Adrenal gland (tissue), 12 donors: ENCODE results near the gene FBLL1. TPM values are rescaled to one million over a fixed set of nuclear protein-coding genes. Genes with fewer than 3 reads are reported as not detected.
"Not testable (repeated sequence)": the region's sequence is repeated elsewhere in the genome, so short reads cannot be mapped to it uniquely, and the experiment has no call there.

Experiments
- DNase-seq, 7 donors: peaks; one replicate each; pipeline ENCODE4 v3.0.0-alpha.2; 2019 to 2020
- H3K27ac ChIP-seq, 5 donors: fragments of 200-600 bp; sonication (generic) in 4 of 5; 1 replicate in 3 of 5; 2 replicates in 2 of 5; pipeline versions ENCODE4 v1.5.1 to v1.8.0; 2016 to 2020; ENCODE audit warnings: mild to moderate bottlenecking in 1 of 5
- H3K27me3 ChIP-seq: fragments of 200-600 bp; 2 replicates; pipeline ENCODE4 v1.8.0; 2021
- H3K36me3 ChIP-seq, 2 donors: fragments of 200-600 bp; replicated peaks in 1 of 2; 1 replicate in 1 of 2; 2 replicates in 1 of 2; pipeline versions ENCODE4 v1.5.1 to v1.8.0; 2018 to 2022
- H3K4me1 ChIP-seq, 2 donors: fragments of 200-600 bp; replicated peaks in 1 of 2; 1 replicate in 1 of 2; 2 replicates in 1 of 2; pipeline versions ENCODE4 v1.5.1 to v1.8.0; 2018 to 2021
- H3K4me3 ChIP-seq, 4 donors: fragments of 200-600 bp; sonication (generic) in 3 of 4; one replicate each; pipeline ENCODE4 v1.5.1; 2016 to 2018
- H3K9me3 ChIP-seq, 3 donors: fragments of 200-600 bp; sonication (generic) in 1 of 3; replicated peaks in 1 of 3; 1 replicate in 2 of 3; 2 replicates in 1 of 3; pipeline versions ENCODE4 v1.5.1 to v1.8.0; 2016 to 2021
- POLR2A ChIP-seq, 2 donors: fragments of 450-650 bp; IDR thresholded peaks; one replicate each; pipeline ENCODE4 v1.6.1; 2017; ENCODE audit warnings: antibody characterized with exemption in 2 of 2, mild to moderate bottlenecking in 2 of 2, moderate library complexity in 1 of 2
- WGBS, 4 donors: extraction: QIAGEN DNeasy Blood & Tissue Kit in 2 of 4; methylation state at CpG; one replicate each; pipeline versions ENCODE4 v1.1.5 to v1.1.7; 2013 to 2017; 5-methylcytosine and 5-hydroxymethylcytosine counted together
- intact Hi-C, 2 donors: fragments of 100-400 bp; cut with DNase I; formaldehyde crosslinking; loops; one replicate each; pipeline versions ENCODE4 v1.14.1 to v1.15.0; 2022 to 2023
- polyA plus RNA-seq, 3 donors: library from polyadenylated mRNA; stranded (reverse); fragments of 200-250 nt in 2 of 3; fragments of 350-450 nt in 1 of 3; fragmentation: Illumina TruSeq in 1 of 3; extraction: RNeasy Lipid Tissue Mini Kit (QIAGEN cat#74804) in 1 of 3; gene quantifications; one replicate each; pipeline ENCODE4 v1.2.3, GENCODE V29; 2013 to 2014
- total RNA-seq, 9 donors: library from RNA; depleted of rRNA in 4 of 9; stranded (reverse); fragments of >200 nt in 4 of 9; fragments of 120-200 nt in 1 of 9; fragmentation: NEBNext Ultra II Directional in 1 of 9; extraction: Animal tissue kit (Norgen Biotek cat#: 25700) in 1 of 9; gene quantifications; one replicate each; pipeline versions ENCODE4 v1.1.0 to v1.2.4, GENCODE V29; 2013 to 2023
- TF ChIP-seq, protein P1 (sequence below), 6 experiments: fragments of 450-650 bp in 4 of 6; fragments of 200-600 bp in 2 of 6; sonication (generic) in 1 of 6; IDR thresholded peaks; 1 replicate in 5 of 6; 2 replicates in 1 of 6; pipeline versions ENCODE4 v1.5.1 to v1.8.0; 2016 to 2021; ENCODE audit warnings: antibody characterized with exemption in 6 of 6, mild to moderate bottlenecking in 2 of 6, moderate library complexity in 1 of 6
- donor health status: healthy with polysubstance abuse.
- donor health status: Bipolar disorder and iron deficiency.
- donor health status: DM: yes; HTN: yes; CAD: no.
- donor health status: DM: no; HTN: no; CAD: no.
- donor health status: DM: no; HTN: no; CAD: no.
- donor health status: DM: yes; HTN: yes; CAD: no.

The FBLL1 gene
- total and polyA plus RNA-seq, 12 donors = 0.31 to 4.3 (median 1.1) TPM; not detected in 1

- TF ChIP-seq POLR2A (IDR thresholded peaks at IDR 0.05) = no peak
- TF ChIP-seq, protein P1, sequence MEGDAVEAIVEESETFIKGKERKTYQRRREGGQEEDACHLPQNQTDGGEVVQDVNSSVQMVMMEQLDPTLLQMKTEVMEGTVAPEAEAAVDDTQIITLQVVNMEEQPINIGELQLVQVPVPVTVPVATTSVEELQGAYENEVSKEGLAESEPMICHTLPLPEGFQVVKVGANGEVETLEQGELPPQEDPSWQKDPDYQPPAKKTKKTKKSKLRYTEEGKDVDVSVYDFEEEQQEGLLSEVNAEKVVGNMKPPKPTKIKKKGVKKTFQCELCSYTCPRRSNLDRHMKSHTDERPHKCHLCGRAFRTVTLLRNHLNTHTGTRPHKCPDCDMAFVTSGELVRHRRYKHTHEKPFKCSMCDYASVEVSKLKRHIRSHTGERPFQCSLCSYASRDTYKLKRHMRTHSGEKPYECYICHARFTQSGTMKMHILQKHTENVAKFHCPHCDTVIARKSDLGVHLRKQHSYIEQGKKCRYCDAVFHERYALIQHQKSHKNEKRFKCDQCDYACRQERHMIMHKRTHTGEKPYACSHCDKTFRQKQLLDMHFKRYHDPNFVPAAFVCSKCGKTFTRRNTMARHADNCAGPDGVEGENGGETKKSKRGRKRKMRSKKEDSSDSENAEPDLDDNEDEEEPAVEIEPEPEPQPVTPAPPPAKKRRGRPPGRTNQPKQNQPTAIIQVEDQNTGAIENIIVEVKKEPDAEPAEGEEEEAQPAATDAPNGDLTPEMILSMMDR (IDR thresholded peaks at IDR 0.05) = no peak
- no peak for DNase-seq
- 96 to 99% (median 97%) methylated on average over 6 of the region's 6 CpGs for WGBS, 4 donors
- no peak overlapping the region for H3K4me3 ChIP-seq
- intact Hi-C loops = loop anchor here in 1 of 2 donors (10.0 kb wide), 1 partner anchor 74 kb away; no protein-coding TSS in a partner anchor
- H3K27me3 ChIP-seq = no peaks in the 10 kb centered on the region
- H3K4me1 ChIP-seq = peaks cover 11 to 23% of the 10 kb centered on the region in 2 donors
- H3K27ac ChIP-seq = no peak overlapping the region
- peaks cover 0 to 19% of the 10 kb centered on the region in 2 donors for H3K36me3 ChIP-seq
- H3K9me3 ChIP-seq = no peaks in the 10 kb centered on the region
Observed at GRCh38 chr5:168568738-168569137, 39.6 kb downstream of the FBLL1 start.

GRCh38 chr5:168570490-168571328, 41.6 kb downstream of the FBLL1 start:
- TF ChIP-seq, protein P1 (IDR thresholded peaks at IDR 0.05) = no peak
- no peak for TF ChIP-seq POLR2A (IDR thresholded peaks at IDR 0.05)
- peaks cover 0 to 12% of the 10 kb centered on the region in 2 donors for H3K36me3 ChIP-seq
- H3K9me3 ChIP-seq = no peaks in the 10 kb centered on the region
- H3K4me1 ChIP-seq = peaks cover 6 to 23% of the 10 kb centered on the region in 2 donors
- 83 to 87% (median 85%) methylated on average over 11 of the region's 11 CpGs for WGBS, 4 donors
- H3K27me3 ChIP-seq = no peaks in the 10 kb centered on the region
- DNase-seq = no peak
- H3K27ac ChIP-seq = no peak overlapping the region
- intact Hi-C loops = no loop called here
- H3K4me3 ChIP-seq = no peak overlapping the region

GRCh38 chr5:168573663-168574062, 44.6 kb downstream of the FBLL1 start:
- H3K4me3 ChIP-seq, DNase-seq, H3K9me3 ChIP-seq, intact Hi-C loops, H3K36me3 ChIP-seq, H3K27me3 ChIP-seq, H3K27ac ChIP-seq: not testable (repeated sequence)
- peaks cover 14 to 48% of the 10 kb centered on the region in 2 donors for H3K4me1 ChIP-seq
- WGBS, 4 donors = 73 to 95% (median 85%) methylated on average over 1 to 3 of the region's 3 CpGs

DNA sequence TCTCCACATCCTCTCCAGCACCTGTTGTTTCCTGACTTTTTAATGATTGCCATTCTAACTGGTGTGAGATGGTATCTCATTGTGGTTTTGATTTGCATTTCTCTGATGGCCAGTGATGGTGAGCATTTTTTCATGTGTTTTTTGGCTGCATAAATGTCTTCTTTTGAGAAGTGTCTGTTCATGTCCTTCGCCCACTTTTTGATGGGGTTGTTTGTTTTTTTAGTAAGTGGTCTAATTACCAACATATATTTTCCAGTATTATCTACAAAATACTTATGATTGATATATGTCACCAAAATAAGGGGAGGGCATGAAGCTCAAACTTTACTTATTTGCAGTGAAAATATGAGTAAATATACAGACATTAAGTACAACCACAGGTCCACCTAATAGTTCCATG, 45.1 kb downstream of the FBLL1 start:
- H3K9me3 ChIP-seq, intact Hi-C loops, DNase-seq, H3K27ac ChIP-seq, H3K4me3 ChIP-seq, H3K36me3 ChIP-seq, H3K27me3 ChIP-seq: not testable (repeated sequence)
- 94 to 100% (median 98%) methylated on average over 1 of the region's 1 CpG for WGBS, 4 donors
- H3K4me1 ChIP-seq = peaks cover 14 to 48% of the 10 kb centered on the region in 2 donors

DNA sequence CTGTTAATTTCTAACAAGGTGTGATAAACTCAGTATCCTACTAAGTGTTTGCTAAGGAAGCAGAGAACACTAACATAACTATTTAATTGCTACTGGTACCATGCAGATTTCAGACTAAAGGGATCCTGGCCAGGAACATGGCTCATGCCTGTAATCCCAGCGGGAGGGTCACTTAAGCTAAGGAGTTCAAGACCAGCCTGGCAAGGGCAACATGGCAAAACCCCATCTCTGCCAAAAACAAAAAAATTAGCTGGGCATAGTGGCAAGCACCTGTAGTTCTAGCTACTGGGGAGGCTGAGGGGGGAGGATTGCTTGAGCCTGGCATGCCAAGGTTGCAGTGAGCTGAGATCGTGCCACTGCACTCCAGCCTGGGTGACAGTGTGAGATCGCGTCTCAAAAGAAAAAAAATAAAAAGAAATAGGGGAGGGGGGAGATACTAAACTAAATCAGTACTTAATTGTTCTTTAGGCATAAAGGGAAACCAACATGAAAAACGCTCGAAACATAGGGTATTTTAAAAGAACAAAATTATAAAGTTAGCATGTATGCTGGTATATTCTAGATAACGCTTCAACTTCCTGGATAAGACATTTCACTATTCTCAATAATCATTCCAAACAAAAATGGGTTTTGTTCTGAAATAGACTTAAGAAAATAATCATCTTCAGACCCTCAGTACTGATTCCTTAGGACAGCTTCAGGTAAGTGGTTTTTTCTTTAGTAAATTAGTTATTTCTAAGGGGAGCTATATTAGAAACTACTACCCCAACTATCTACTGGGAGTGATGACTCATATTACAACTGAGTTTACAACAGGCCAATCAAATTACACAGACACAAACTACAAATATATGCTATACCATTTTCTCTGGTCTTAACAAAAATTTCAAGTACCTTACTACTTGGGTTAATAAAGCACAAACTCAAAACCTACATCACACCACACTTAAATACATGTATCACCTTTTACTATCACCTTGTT, 46.6 kb downstream of the FBLL1 start:
- DNase-seq = no peak
- H3K27ac ChIP-seq = peak overlapping the region in 3 of 5 donors; percentile 13 to 35 (median 14)
- H3K4me1 ChIP-seq = peaks cover 23 to 57% of the 10 kb centered on the region in 2 donors
- H3K27me3 ChIP-seq = no peaks in the 10 kb centered on the region
- intact Hi-C loops = no loop called here
- no peak for TF ChIP-seq POLR2A (IDR thresholded peaks at IDR 0.05)
- TF ChIP-seq, protein P1 (IDR thresholded peaks at IDR 0.05) = no peak
- no peak overlapping the region for H3K4me3 ChIP-seq
- no peaks in the 10 kb centered on the region for H3K36me3 ChIP-seq
- H3K9me3 ChIP-seq = no peaks in the 10 kb centered on the region
- 59 to 68% (median 63%) methylated on average over 7 of the region's 7 CpGs for WGBS, 4 donors
